Measurements from ENCODE around the gene UBP1.

UBP1 gene

GRCh38 chr3:33401781-33402180 lies 38.4 kb downstream of the UBP1 start:
- H3K4me3 ChIP-seq (replicated peaks; ENCODE audit: low read depth, low read length), result no peak overlapping the region
- DNase-seq (ENCODE audit: low read depth), result no peak
- TF ChIP-seq CTCF (IDR thresholded peaks at IDR 0.05; ENCODE audit: low read length, missing control alignments), result no peak

GRCh38 chr3:33398410-33398809 lies 41.8 kb downstream of the UBP1 start:
- H3K4me3 ChIP-seq (replicated peaks; ENCODE audit: low read depth, low read length), result no peak overlapping the region
- no peak for TF ChIP-seq CTCF (IDR thresholded peaks at IDR 0.05; ENCODE audit: low read length, missing control alignments)
- no peak for DNase-seq (ENCODE audit: low read depth)

- DNase-seq (ENCODE audit: low read depth), result no peak
- no peak for TF ChIP-seq CTCF (IDR thresholded peaks at IDR 0.05; ENCODE audit: low read length, missing control alignments)
- H3K4me3 ChIP-seq (replicated peaks; ENCODE audit: low read depth, low read length), result no peak overlapping the region
These were observed 44.3 kb downstream of the UBP1 start for GRCh38 chr3:33395900-33396299.

- no peak for TF ChIP-seq CTCF (IDR thresholded peaks at IDR 0.05; ENCODE audit: low read length, missing control alignments)
- no peak for DNase-seq (ENCODE audit: low read depth)
- H3K4me3 ChIP-seq (replicated peaks; ENCODE audit: low read depth, low read length), result no peak overlapping the region
These were observed 45.7 kb downstream of the UBP1 start for GRCh38 chr3:33394403-33395054.

- TF ChIP-seq CTCF (IDR thresholded peaks at IDR 0.05; ENCODE audit: low read length, missing control alignments), result no peak
- H3K4me3 ChIP-seq (replicated peaks; ENCODE audit: low read depth, low read length), result no peak overlapping the region
- DNase-seq (ENCODE audit: low read depth), result peak; percentile 80
These were observed 47.5 kb downstream of the UBP1 start for GRCh38 chr3:33392703-33393125.

GRCh38 chr3:33392144-33392543 lies 48.1 kb downstream of the UBP1 start:
- H3K4me3 ChIP-seq (replicated peaks; ENCODE audit: low read depth, low read length), result no peak overlapping the region
- TF ChIP-seq CTCF (IDR thresholded peaks at IDR 0.05; ENCODE audit: low read length, missing control alignments), result no peak
- no peak for DNase-seq (ENCODE audit: low read depth)

Measured in fibroblast of pulmonary artery (primary cell).